Measurements from ENCODE around the gene C10orf88. TPM values are rescaled to one million over a fixed set of nuclear protein-coding genes. Genes with fewer than 3 reads are reported as not detected.

The C10orf88 gene
- total and polyA plus RNA-seq, 2 of the 13 experiments (the other 11 are each of a cell fraction or from before 2014, with no cell fraction given), result 4.6 to 11.8 TPM

DNA sequence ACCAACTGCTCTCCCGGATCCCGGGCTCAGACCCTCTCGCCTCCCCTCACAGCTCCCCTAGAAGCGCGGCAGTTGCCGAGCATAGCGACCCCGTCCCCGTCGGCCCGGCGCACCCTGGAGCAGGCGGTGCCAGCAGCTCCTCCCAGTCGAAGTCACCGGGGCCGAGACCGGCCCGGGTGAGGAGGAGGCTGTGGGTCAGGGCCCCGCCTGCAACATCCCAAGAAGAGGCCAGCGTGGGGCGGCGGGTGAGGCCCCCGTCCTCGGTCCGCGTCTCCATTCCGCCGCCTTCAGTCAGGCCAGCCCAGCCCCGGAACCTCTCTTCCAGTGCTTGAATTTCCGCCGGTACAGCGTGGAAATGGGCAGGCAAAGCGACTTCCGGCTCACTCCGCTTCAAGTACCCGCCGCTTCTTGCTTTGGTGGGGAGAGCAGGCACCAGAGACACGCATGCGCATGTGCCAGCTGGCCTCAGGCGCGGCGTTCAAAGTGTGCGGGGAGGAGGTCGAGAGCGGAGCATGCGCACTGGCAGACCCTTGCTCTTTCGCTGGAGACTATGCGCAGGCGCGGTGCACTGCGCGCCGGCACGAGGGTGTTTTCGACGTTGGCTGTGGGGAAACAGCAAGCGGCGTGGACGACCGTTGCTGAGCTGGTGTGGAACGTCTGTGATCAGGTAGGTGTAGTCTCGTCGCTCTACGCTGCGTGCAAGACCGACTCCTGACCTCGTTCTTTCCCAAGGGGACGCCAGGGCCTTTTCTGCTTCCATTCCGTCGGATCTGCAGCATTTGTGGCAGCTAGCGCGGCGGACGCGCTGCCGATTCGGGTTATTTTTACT is at the start of gene C10orf88 (continued):
- peak; percentile 95 for TF ChIP-seq ZNF407 (CRISPR knock-in tag; IDR thresholded peaks at IDR 0.05; ENCODE audit: not compliant biosample characterization)
- 0 out of 2 replicates have a peak, but pooled peaks have one; percentile 37 for TF ChIP-seq SMAD9 (CRISPR knock-in tag; IDR thresholded peaks at IDR 0.05)
- no peak for TF ChIP-seq HNF4G (IDR thresholded peaks at IDR 0.05; ENCODE audit: borderline replicate concordance, low read depth, low read length)
- no peak for TF ChIP-seq HNF4G (CRISPR knock-in tag; IDR thresholded peaks at IDR 0.05; ENCODE audit: borderline replicate concordance, low read depth)
- TF ChIP-seq, protein P1, sequence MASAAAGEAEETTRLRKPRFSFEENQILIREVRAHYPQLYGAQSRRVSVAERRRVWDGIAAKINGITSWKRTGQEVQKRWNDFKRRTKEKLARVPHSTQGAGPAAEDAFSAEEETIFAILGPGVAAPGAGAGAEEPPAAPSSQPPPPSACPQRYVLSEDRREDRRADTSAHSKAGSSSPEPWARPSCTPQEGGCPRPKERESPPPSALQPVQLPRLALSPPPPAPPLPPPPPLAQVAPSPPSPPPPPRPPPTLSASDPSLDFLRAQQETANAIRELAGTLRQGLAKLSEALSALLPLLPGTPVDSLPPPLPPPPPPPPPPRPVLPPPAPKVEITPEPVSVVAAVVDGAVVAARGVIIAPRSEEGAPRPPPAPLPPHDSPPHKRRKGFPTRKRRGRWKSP (CRISPR knock-in tag; IDR thresholded peaks at IDR 0.05), result peak; percentile 88
- no peak for TF ChIP-seq NCOR1 (IDR thresholded peaks at IDR 0.05; ENCODE audit: borderline replicate concordance, low read length)
- peak; percentile 80 for TF ChIP-seq HNRNPLL (IDR thresholded peaks at IDR 0.05; ENCODE audit: low read depth, low read length, poor library complexity, severe bottlenecking)
- TF ChIP-seq, protein P2, sequence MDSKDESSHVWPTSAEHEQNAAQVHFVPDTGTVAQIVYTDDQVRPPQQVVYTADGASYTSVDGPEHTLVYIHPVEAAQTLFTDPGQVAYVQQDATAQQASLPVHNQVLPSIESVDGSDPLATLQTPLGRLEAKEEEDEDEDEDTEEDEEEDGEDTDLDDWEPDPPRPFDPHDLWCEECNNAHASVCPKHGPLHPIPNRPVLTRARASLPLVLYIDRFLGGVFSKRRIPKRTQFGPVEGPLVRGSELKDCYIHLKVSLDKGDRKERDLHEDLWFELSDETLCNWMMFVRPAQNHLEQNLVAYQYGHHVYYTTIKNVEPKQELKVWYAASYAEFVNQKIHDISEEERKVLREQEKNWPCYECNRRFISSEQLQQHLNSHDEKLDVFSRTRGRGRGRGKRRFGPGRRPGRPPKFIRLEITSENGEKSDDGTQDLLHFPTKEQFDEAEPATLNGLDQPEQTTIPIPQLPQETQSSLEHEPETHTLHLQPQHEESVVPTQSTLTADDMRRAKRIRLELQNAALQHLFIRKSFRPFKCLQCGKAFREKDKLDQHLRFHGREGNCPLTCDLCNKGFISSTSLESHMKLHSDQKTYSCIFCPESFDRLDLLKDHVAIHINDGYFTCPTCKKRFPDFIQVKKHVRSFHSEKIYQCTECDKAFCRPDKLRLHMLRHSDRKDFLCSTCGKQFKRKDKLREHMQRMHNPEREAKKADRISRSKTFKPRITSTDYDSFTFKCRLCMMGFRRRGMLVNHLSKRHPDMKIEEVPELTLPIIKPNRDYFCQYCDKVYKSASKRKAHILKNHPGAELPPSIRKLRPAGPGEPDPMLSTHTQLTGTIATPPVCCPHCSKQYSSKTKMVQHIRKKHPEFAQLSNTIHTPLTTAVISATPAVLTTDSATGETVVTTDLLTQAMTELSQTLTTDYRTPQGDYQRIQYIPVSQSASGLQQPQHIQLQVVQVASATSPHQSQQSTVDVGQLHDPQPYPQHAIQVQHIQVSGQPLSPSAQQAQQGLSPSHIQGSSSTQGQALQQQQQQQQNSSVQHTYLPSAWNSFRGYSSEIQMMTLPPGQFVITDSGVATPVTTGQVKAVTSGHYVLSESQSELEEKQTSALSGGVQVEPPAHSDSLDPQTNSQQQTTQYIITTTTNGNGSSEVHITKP (CRISPR knock-in tag; IDR thresholded peaks at IDR 0.05; ENCODE audit: low read depth), result peak; percentile 78
- TF ChIP-seq RFX5 (IDR thresholded peaks at IDR 0.05; ENCODE audit: low read depth, low read length), result 0 out of 2 replicates have a peak, but pooled peaks have one; percentile 50
- TF ChIP-seq ZNF263 (CRISPR knock-in tag; IDR thresholded peaks at IDR 0.05), result peak; percentile 72; the same call in 1 of the 2 replicates
- peak; percentile 72 for TF ChIP-seq PTBP1 (IDR thresholded peaks at IDR 0.05; ENCODE audit: low read depth, low read length, poor library complexity, severe bottlenecking)
- peak; percentile 90 for TF ChIP-seq SPEN (CRISPR knock-in tag; IDR thresholded peaks at IDR 0.05; ENCODE audit: low read depth)
- TF ChIP-seq ZNF337 (CRISPR knock-in tag; IDR thresholded peaks at IDR 0.05; ENCODE audit: borderline replicate concordance, low read depth), result no peak

All from HepG2 (cell line).